ENCODE measurements around the gene DNAH3.

DNA sequence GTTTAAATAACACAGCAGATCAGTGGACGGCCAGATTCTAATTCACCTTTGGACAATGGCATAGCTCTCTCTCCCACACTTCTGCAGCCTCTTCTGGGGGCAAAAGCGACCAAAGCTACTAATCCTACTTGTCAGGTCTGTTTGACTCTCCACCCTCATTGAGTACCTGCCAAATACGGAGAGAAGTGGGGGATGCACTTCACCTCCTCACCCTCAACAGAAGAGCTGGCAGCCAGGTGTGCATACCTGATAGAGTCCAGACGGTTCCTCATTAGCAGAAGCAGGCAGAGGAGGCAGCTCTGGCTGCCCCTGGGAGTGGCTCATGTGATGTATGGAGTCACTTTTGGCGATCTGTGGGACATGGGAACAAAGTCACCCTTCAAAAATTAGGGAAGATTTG is 4.9 kb downstream of the DNAH3 start:
- TF ChIP-seq, protein P1, sequence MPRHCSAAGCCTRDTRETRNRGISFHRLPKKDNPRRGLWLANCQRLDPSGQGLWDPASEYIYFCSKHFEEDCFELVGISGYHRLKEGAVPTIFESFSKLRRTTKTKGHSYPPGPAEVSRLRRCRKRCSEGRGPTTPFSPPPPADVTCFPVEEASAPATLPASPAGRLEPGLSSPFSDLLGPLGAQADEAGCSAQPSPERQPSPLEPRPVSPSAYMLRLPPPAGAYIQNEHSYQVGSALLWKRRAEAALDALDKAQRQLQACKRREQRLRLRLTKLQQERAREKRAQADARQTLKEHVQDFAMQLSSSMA (CRISPR knock-in tag; IDR thresholded peaks at IDR 0.05), result no peak
- TF ChIP-seq MED8 (CRISPR knock-in tag; IDR thresholded peaks at IDR 0.05; ENCODE audit: insufficient replicate concordance) (no peak), CEBPB (IDR thresholded peaks at IDR 0.05; ENCODE audit: borderline replicate concordance, low read depth, low read length) (no peak), FOXC1 (CRISPR knock-in tag; IDR thresholded peaks at IDR 0.05; ENCODE audit: borderline replicate concordance) (no peak), TCF7 (IDR thresholded peaks at IDR 0.05; ENCODE audit: low read depth) (no peak), NR2C2 (CRISPR knock-in tag; IDR thresholded peaks at IDR 0.05; ENCODE audit: borderline replicate concordance) (no peak), POLR2A (IDR thresholded peaks at IDR 0.05; ENCODE audit: insufficient read depth in 1 of 2, low read depth in 2 of 2, low read length in 2 of 2) (no peak), NPAS2 (CRISPR knock-in tag; IDR thresholded peaks at IDR 0.05; ENCODE audit: borderline replicate concordance) (no peak), FOSL2 (CRISPR knock-in tag; IDR thresholded peaks at IDR 0.05) (no peak), PCBP2 (optimal IDR thresholded peaks at IDR 0.05; ENCODE audit: low read depth, low read length, poor library complexity, severe bottlenecking) (no peak)
- TF ChIP-seq, protein P2, sequence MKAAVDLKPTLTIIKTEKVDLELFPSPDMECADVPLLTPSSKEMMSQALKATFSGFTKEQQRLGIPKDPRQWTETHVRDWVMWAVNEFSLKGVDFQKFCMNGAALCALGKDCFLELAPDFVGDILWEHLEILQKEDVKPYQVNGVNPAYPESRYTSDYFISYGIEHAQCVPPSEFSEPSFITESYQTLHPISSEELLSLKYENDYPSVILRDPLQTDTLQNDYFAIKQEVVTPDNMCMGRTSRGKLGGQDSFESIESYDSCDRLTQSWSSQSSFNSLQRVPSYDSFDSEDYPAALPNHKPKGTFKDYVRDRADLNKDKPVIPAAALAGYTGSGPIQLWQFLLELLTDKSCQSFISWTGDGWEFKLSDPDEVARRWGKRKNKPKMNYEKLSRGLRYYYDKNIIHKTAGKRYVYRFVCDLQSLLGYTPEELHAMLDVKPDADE (CRISPR knock-in tag; IDR thresholded peaks at IDR 0.05), result no peak
- TF ChIP-seq, protein P3, sequence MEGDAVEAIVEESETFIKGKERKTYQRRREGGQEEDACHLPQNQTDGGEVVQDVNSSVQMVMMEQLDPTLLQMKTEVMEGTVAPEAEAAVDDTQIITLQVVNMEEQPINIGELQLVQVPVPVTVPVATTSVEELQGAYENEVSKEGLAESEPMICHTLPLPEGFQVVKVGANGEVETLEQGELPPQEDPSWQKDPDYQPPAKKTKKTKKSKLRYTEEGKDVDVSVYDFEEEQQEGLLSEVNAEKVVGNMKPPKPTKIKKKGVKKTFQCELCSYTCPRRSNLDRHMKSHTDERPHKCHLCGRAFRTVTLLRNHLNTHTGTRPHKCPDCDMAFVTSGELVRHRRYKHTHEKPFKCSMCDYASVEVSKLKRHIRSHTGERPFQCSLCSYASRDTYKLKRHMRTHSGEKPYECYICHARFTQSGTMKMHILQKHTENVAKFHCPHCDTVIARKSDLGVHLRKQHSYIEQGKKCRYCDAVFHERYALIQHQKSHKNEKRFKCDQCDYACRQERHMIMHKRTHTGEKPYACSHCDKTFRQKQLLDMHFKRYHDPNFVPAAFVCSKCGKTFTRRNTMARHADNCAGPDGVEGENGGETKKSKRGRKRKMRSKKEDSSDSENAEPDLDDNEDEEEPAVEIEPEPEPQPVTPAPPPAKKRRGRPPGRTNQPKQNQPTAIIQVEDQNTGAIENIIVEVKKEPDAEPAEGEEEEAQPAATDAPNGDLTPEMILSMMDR (CRISPR knock-in tag; IDR thresholded peaks at IDR 0.05), result no peak
- TF ChIP-seq, protein P4, sequence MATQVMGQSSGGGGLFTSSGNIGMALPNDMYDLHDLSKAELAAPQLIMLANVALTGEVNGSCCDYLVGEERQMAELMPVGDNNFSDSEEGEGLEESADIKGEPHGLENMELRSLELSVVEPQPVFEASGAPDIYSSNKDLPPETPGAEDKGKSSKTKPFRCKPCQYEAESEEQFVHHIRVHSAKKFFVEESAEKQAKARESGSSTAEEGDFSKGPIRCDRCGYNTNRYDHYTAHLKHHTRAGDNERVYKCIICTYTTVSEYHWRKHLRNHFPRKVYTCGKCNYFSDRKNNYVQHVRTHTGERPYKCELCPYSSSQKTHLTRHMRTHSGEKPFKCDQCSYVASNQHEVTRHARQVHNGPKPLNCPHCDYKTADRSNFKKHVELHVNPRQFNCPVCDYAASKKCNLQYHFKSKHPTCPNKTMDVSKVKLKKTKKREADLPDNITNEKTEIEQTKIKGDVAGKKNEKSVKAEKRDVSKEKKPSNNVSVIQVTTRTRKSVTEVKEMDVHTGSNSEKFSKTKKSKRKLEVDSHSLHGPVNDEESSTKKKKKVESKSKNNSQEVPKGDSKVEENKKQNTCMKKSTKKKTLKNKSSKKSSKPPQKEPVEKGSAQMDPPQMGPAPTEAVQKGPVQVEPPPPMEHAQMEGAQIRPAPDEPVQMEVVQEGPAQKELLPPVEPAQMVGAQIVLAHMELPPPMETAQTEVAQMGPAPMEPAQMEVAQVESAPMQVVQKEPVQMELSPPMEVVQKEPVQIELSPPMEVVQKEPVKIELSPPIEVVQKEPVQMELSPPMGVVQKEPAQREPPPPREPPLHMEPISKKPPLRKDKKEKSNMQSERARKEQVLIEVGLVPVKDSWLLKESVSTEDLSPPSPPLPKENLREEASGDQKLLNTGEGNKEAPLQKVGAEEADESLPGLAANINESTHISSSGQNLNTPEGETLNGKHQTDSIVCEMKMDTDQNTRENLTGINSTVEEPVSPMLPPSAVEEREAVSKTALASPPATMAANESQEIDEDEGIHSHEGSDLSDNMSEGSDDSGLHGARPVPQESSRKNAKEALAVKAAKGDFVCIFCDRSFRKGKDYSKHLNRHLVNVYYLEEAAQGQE (IDR thresholded peaks at IDR 0.05; ENCODE audit: borderline replicate concordance in 1 of 2, low read depth in 1 of 2, low read length in 2 of 2), result no peak

All from HepG2 (cell line).